GM19351 (cell line): Measurements from ENCODE around the gene ACSS2.
A peak's percentile ranks its signal among the peaks of the same experiment; 100 is the strongest.
"Not testable (repeated sequence)": the region's sequence is repeated elsewhere in the genome, so short reads cannot be mapped to it uniquely, and the experiment has no call there.

Experiments
- ATAC-seq: cut with Tn5 transposase; IDR thresholded peaks from one replicate; pipeline ENCODE4 v1.9.1; 2021; ENCODE audit warnings: mild to moderate bottlenecking, moderate library complexity; ENCODE audit not compliant: unreplicated experiment

The ACSS2 gene

GRCh38 chr20:34874094-34874654 lies 2.2 kb upstream of the ACSS2 start:
- no peak for ATAC-seq

- peak; percentile 55 for ATAC-seq
Measured at GRCh38 chr20:34875642-34876405, 588 bp upstream of the ACSS2 start.

- ATAC-seq = no peak
Measured at GRCh38 chr20:34880215-34880850, 3.9 kb downstream of the ACSS2 start.

GRCh38 chr20:34880971-34881370 lies 4.6 kb downstream of the ACSS2 start:
- ATAC-seq = not testable (repeated sequence)

GRCh38 chr20:34881689-34882088 lies 5.3 kb downstream of the ACSS2 start:
- ATAC-seq = no peak

GRCh38 chr20:34883087-34883688 lies 6.8 kb downstream of the ACSS2 start:
- no peak for ATAC-seq

- no peak for ATAC-seq
Measured at GRCh38 chr20:34883809-34884208, 7.4 kb downstream of the ACSS2 start.

- ATAC-seq = no peak
Measured at GRCh38 chr20:34884260-34884659, 7.8 kb downstream of the ACSS2 start.

- no peak for ATAC-seq
Measured at GRCh38 chr20:34886122-34886521, 9.7 kb downstream of the ACSS2 start.

GRCh38 chr20:34887023-34887422 lies 10.6 kb downstream of the ACSS2 start:
- ATAC-seq = no peak

- no peak for ATAC-seq
Measured at GRCh38 chr20:34888468-34888867, 12.1 kb downstream of the ACSS2 start.

GRCh38 chr20:34891166-34892062 lies 15.0 kb downstream of the ACSS2 start:
- ATAC-seq = no peak

- no peak for ATAC-seq
Measured at GRCh38 chr20:34892671-34893070, 16.3 kb downstream of the ACSS2 start.

- no peak for ATAC-seq
Measured at GRCh38 chr20:34894723-34895122, 18.3 kb downstream of the ACSS2 start.

GRCh38 chr20:34895465-34895864 lies 19.1 kb downstream of the ACSS2 start:
- ATAC-seq = no peak

- ATAC-seq = no peak
Measured at GRCh38 chr20:34896086-34896621, 19.7 kb downstream of the ACSS2 start.

- ATAC-seq = not testable (repeated sequence)
Measured at GRCh38 chr20:34898129-34898528, 21.7 kb downstream of the ACSS2 start.

GRCh38 chr20:34898731-34899130 lies 22.3 kb downstream of the ACSS2 start:
- not testable (repeated sequence) for ATAC-seq

- no peak for ATAC-seq
Measured at GRCh38 chr20:34904202-34904621, 27.8 kb downstream of the ACSS2 start.
